ENCODE results near the gene ST7.

DNA sequence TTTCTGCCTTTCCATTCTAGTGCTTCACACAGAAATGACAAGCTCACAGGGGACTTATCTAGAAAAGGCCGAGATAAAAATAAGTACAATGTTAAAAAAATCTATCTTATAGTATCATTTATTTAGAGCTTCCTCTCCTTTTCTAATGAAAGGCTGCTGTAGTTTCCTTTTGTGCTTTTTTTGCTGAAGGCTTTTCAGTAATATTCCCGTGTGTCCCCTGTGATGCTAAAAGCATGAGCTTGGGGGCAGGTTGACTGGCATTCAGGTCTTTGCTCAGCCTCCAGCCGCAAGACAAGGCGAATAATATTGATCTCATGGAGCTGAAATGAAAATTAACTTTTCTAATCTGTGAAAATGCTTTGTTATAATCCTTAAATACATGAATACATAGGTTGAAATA lies 143.0 kb downstream of the ST7 start:
- TF ChIP-seq, protein P1, sequence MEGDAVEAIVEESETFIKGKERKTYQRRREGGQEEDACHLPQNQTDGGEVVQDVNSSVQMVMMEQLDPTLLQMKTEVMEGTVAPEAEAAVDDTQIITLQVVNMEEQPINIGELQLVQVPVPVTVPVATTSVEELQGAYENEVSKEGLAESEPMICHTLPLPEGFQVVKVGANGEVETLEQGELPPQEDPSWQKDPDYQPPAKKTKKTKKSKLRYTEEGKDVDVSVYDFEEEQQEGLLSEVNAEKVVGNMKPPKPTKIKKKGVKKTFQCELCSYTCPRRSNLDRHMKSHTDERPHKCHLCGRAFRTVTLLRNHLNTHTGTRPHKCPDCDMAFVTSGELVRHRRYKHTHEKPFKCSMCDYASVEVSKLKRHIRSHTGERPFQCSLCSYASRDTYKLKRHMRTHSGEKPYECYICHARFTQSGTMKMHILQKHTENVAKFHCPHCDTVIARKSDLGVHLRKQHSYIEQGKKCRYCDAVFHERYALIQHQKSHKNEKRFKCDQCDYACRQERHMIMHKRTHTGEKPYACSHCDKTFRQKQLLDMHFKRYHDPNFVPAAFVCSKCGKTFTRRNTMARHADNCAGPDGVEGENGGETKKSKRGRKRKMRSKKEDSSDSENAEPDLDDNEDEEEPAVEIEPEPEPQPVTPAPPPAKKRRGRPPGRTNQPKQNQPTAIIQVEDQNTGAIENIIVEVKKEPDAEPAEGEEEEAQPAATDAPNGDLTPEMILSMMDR (IDR thresholded peaks at IDR 0.05), result no peak
- TF ChIP-seq, protein P2, sequence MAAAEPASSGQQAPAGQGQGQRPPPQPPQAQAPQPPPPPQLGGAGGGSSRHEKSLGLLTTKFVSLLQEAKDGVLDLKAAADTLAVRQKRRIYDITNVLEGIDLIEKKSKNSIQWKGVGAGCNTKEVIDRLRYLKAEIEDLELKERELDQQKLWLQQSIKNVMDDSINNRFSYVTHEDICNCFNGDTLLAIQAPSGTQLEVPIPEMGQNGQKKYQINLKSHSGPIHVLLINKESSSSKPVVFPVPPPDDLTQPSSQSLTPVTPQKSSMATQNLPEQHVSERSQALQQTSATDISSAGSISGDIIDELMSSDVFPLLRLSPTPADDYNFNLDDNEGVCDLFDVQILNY (CRISPR knock-in tag; IDR thresholded peaks at IDR 0.05), result no peak
- TF ChIP-seq, protein P3, sequence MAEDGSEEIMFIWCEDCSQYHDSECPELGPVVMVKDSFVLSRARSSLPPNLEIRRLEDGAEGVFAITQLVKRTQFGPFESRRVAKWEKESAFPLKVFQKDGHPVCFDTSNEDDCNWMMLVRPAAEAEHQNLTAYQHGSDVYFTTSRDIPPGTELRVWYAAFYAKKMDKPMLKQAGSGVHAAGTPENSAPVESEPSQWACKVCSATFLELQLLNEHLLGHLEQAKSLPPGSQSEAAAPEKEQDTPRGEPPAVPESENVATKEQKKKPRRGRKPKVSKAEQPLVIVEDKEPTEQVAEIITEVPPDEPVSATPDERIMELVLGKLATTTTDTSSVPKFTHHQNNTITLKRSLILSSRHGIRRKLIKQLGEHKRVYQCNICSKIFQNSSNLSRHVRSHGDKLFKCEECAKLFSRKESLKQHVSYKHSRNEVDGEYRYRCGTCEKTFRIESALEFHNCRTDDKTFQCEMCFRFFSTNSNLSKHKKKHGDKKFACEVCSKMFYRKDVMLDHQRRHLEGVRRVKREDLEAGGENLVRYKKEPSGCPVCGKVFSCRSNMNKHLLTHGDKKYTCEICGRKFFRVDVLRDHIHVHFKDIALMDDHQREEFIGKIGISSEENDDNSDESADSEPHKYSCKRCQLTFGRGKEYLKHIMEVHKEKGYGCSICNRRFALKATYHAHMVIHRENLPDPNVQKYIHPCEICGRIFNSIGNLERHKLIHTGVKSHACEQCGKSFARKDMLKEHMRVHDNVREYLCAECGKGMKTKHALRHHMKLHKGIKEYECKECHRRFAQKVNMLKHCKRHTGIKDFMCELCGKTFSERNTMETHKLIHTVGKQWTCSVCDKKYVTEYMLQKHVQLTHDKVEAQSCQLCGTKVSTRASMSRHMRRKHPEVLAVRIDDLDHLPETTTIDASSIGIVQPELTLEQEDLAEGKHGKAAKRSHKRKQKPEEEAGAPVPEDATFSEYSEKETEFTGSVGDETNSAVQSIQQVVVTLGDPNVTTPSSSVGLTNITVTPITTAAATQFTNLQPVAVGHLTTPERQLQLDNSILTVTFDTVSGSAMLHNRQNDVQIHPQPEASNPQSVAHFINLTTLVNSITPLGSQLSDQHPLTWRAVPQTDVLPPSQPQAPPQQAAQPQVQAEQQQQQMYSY (CRISPR knock-in tag; IDR thresholded peaks at IDR 0.05), result no peak
- TF ChIP-seq ZBTB21 (CRISPR knock-in tag; IDR thresholded peaks at IDR 0.05; ENCODE audit: borderline replicate concordance) (no peak), ETV6 (CRISPR knock-in tag; IDR thresholded peaks at IDR 0.05) (no peak), NFYB (CRISPR knock-in tag; conservative IDR thresholded peaks at IDR 0.05; ENCODE audit: low read depth) (no peak), OVOL2 (CRISPR knock-in tag; IDR thresholded peaks at IDR 0.05; ENCODE audit: borderline replicate concordance) (no peak), TEAD4 (CRISPR knock-in tag; IDR thresholded peaks at IDR 0.05) (no peak)

All from WTC11 (cell line).